CD4-positive, alpha-beta memory T cell (primary cell): ENCODE results near the gene NFATC2. TPM values are rescaled to one million over a fixed set of nuclear protein-coding genes. Genes with fewer than 3 reads are reported as not detected.

Experiments used
- CTCF ChIA-PET: fragments of 350-600 bp; sonication (Branson Sonifier 250); formaldehyde crosslinking; loops from one replicate; lab custom pipeline; 2021; ENCODE audit warnings: inconsistent platforms; ENCODE audit not compliant: partially characterized antibody; lab: Charles Lee
- POLR2A ChIA-PET: fragments of 350-600 bp; sonication (Branson Sonifier 250); formaldehyde crosslinking; loops from one replicate; lab custom pipeline; 2021; ENCODE audit not compliant: partially characterized antibody; lab: Charles Lee
- DNase-seq, 5 donors: peaks; one replicate each; pipeline versions ENCODE4 v3.0.0 to v3.0.0-alpha.2; 2020 to 2022; ENCODE audit warnings: mixed read lengths in 1 of 5
- H3K27ac ChIP-seq: one replicate; pipeline ENCODE4 v1.7.0; 2013; ENCODE audit warnings: low read depth, low read length
- H3K27me3 ChIP-seq: 2 replicates; pipeline ENCODE4 v1.7.0; 2013; ENCODE audit warnings: mild to moderate bottlenecking, low read length, moderate library complexity; ENCODE audit not compliant: insufficient read depth
- H3K36me3 ChIP-seq: 2 replicates; pipeline ENCODE4 v1.7.0; 2013; ENCODE audit warnings: mild to moderate bottlenecking, low read length, moderate library complexity; ENCODE audit not compliant: insufficient read depth
- H3K4me1 ChIP-seq: 2 replicates; pipeline ENCODE4 v1.7.0; 2013; ENCODE audit warnings: mild to moderate bottlenecking, low read length, moderate library complexity; ENCODE audit not compliant: insufficient read depth
- H3K4me3 ChIP-seq, 2 donors: one replicate each; pipeline ENCODE4 v1.7.0; 2013; ENCODE audit warnings: low read length in 2 of 2, mild to moderate bottlenecking in 1 of 2
- H3K9me3 ChIP-seq, 2 donors: one replicate each; pipeline ENCODE4 v1.7.0; 2013; ENCODE audit warnings: low read length in 2 of 2, control low read depth in 1 of 2; ENCODE audit not compliant: control insufficient read depth in 1 of 2
- H3K27ac Mint-ChIP-seq, 7 donors: one replicate each; pipeline ENCODE4 v1.8.0; 2020 to 2021; ENCODE audit warnings: mixed read lengths in 7 of 7, mild to moderate bottlenecking in 6 of 7, inconsistent platforms in 3 of 7, moderate library complexity in 3 of 7
- H3K27me3 Mint-ChIP-seq, 2 donors: one replicate each; pipeline ENCODE4 v1.8.0; 2020 to 2021; ENCODE audit warnings: mixed read lengths in 2 of 2
- H3K36me3 Mint-ChIP-seq, 2 donors: one replicate each; pipeline ENCODE4 v1.8.0; 2020 to 2021; ENCODE audit warnings: mixed read lengths in 2 of 2, inconsistent platforms in 1 of 2, mild to moderate bottlenecking in 1 of 2
- H3K4me1 Mint-ChIP-seq, 4 donors: one replicate each; pipeline ENCODE4 v1.8.0; 2020 to 2021; ENCODE audit warnings: mixed read lengths in 4 of 4, mild to moderate bottlenecking in 1 of 4
- H3K4me3 Mint-ChIP-seq, 8 donors: one replicate each; pipeline ENCODE4 v1.8.0; 2020 to 2021; ENCODE audit warnings: mixed read lengths in 8 of 8, mild to moderate bottlenecking in 7 of 8, moderate library complexity in 6 of 8, inconsistent platforms in 3 of 8
- H3K9me3 Mint-ChIP-seq, 8 donors: one replicate each; pipeline ENCODE4 v1.8.0; 2020 to 2021; ENCODE audit warnings: mixed read lengths in 8 of 8, mild to moderate bottlenecking in 5 of 8, inconsistent platforms in 3 of 8, moderate library complexity in 1 of 8
- intact Hi-C: fragments of 100-400 bp; cut with micrococcal nuclease; formaldehyde crosslinking; loops from one replicate; pipeline ENCODE4 v1.15.1; 2023
- polyA plus RNA-seq, 2 donors: library from polyadenylated mRNA; unstranded; fragments of 300-500 nt; fragmentation: Illumina TruSeq; gene quantifications; one replicate each; pipeline ENCODE4 v1.2.3, GENCODE V29; 2021
- total RNA-seq, 2 experiments: library from RNA; stranded (reverse); gene quantifications; one replicate each; pipeline ENCODE4 v1.2.3, GENCODE V29; 2021

Gene NFATC2
- total and polyA plus RNA-seq, 4 experiments from 2014 or later: 14.0 to 71.6 (median 53.7) TPM

- peak in 3 of 5 donors; percentile 6 to 34 (median 21) for DNase-seq
- Mint-ChIP-seq H3K36me3 (no peaks in the 10 kb centered on the region), H3K4me3 (peak overlapping the region; percentile 69 to 83 (median 73)), H3K9me3 (no peaks in the 10 kb centered on the region), H3K27me3 (peaks cover 33 to 35% of the 10 kb centered on the region in 2 donors), H3K4me1 (peaks cover 8 to 45% (median 14%) of the 10 kb centered on the region in 4 donors), H3K27ac (no peak overlapping the region)
- Histone ChIP-seq H3K27me3 (peaks cover 45% of the 10 kb centered on the region), H3K9me3 (no peaks in the 10 kb centered on the region), H3K36me3 (no peaks in the 10 kb centered on the region), H3K27ac (no peak overlapping the region), H3K4me1 (peaks cover 28% of the 10 kb centered on the region), H3K4me3 (peak overlapping the region; percentile 15 to 44)
- CTCF ChIA-PET: interaction anchor here (0.8 to 4.1 kb wide), 8 partner anchors 46 to 189 kb away, joined by 3 to 18 read pairs (median 3); no protein-coding TSS in a partner anchor
- intact Hi-C loops: loop anchor here (1.0 to 2.0 kb wide), 2 partner anchors 34 to 176 kb away; no protein-coding TSS in a partner anchor
- POLR2A ChIA-PET: interaction anchor here (1.0 to 2.2 kb wide), 4 partner anchors 21 to 176 kb away, joined by 3 to 6 read pairs (median 4); no protein-coding TSS in a partner anchor
Observed at GRCh38 chr20:51562332-51563173, 20.0 kb upstream of the NFATC2 start.

DNA sequence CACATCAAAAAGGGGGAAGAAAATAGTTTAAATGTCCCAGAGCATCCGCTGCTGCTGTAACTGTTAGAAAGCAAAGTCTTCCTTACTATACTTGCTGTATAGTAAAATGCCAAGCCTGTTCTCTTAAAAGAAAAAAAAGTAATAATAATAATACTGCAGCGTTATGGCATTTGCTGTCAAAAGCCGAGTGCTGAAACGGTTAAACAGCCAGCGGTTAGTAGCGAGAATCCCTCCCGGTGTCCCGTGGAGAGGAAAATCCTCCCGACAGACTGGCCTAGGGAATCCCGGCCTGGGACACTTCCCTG is 19.5 kb upstream of the NFATC2 start:
- no peak overlapping the region for H3K27ac ChIP-seq
- H3K4me1 Mint-ChIP-seq: peaks cover 8 to 45% (median 14%) of the 10 kb centered on the region in 4 donors
- ChIA-PET CTCF (interaction anchor here (1.3 to 4.1 kb wide), 3 partner anchors 45 to 176 kb away, joined by 3 to 18 read pairs (median 4); no protein-coding TSS in a partner anchor), POLR2A (interaction anchor here (1.3 to 2.2 kb wide), 2 partner anchors 135 to 175 kb away, joined by 3 to 6 read pairs; no protein-coding TSS in a partner anchor)
- H3K27me3 ChIP-seq: peaks cover 45% of the 10 kb centered on the region
- no peaks in the 10 kb centered on the region for H3K36me3 Mint-ChIP-seq
- no peaks in the 10 kb centered on the region for H3K9me3 Mint-ChIP-seq
- H3K27me3 Mint-ChIP-seq: peaks cover 38 to 40% of the 10 kb centered on the region in 2 donors
- no peaks in the 10 kb centered on the region for H3K36me3 ChIP-seq
- H3K4me1 ChIP-seq: peaks cover 28% of the 10 kb centered on the region
- peak overlapping the region; percentile 3 to 44 for H3K4me3 ChIP-seq
- H3K4me3 Mint-ChIP-seq: peak overlapping the region; percentile 67 to 83 (median 74)
- intact Hi-C loops: loop anchor here (1.0 to 2.0 kb wide), 2 partner anchors 33 to 176 kb away; no protein-coding TSS in a partner anchor
- DNase-seq: peak in 1 of 5 donors; percentile 4
- H3K9me3 ChIP-seq: no peaks in the 10 kb centered on the region
- H3K27ac Mint-ChIP-seq: no peak overlapping the region

GRCh38 chr20:51560550-51561307 is 18.2 kb upstream of the NFATC2 start:
- intact Hi-C loops: no loop called here
- ChIA-PET POLR2A (interaction anchor here (0.7 kb wide), 1 partner anchor 75 kb away, joined by 3 read pairs; no protein-coding TSS in a partner anchor), CTCF (interaction anchor here (1.7 kb wide), 1 partner anchor 175 kb away, joined by 3 read pairs; no protein-coding TSS in a partner anchor)
- Histone ChIP-seq H3K9me3 (no peaks in the 10 kb centered on the region), H3K4me1 (peaks cover 28% of the 10 kb centered on the region), H3K4me3 (no peak overlapping the region), H3K36me3 (no peaks in the 10 kb centered on the region), H3K27ac (no peak overlapping the region), H3K27me3 (peaks cover 45% of the 10 kb centered on the region)
- Mint-ChIP-seq H3K27ac (peak overlapping the region in 2 of 7 donors; percentile 57 to 66), H3K9me3 (no peaks in the 10 kb centered on the region), H3K4me1 (peaks cover 8 to 45% (median 14%) of the 10 kb centered on the region in 4 donors), H3K36me3 (no peaks in the 10 kb centered on the region), H3K27me3 (peaks cover 43 to 49% of the 10 kb centered on the region in 2 donors), H3K4me3 (peak overlapping the region in 7 of 8 donors; percentile 17 to 76 (median 55))
- DNase-seq: no peak

GRCh38 chr20:51560042-51560441 is 17.5 kb upstream of the NFATC2 start:
- Mint-ChIP-seq H3K36me3 (no peaks in the 10 kb centered on the region), H3K4me3 (peak overlapping the region in 1 of 8 donors; percentile 20), H3K4me1 (peaks cover 8 to 45% (median 14%) of the 10 kb centered on the region in 4 donors), H3K9me3 (no peaks in the 10 kb centered on the region), H3K27me3 (peaks cover 43 to 51% of the 10 kb centered on the region in 2 donors), H3K27ac (no peak overlapping the region)
- H3K4me3 ChIP-seq: no peak overlapping the region
- POLR2A ChIA-PET: no interaction called here
- H3K36me3 ChIP-seq: no peaks in the 10 kb centered on the region
- no peak overlapping the region for H3K27ac ChIP-seq
- CTCF ChIA-PET: interaction anchor here (1.7 kb wide), 1 partner anchor 174 kb away, joined by 3 read pairs; no protein-coding TSS in a partner anchor
- peaks cover 28% of the 10 kb centered on the region for H3K4me1 ChIP-seq
- peaks cover 45% of the 10 kb centered on the region for H3K27me3 ChIP-seq
- H3K9me3 ChIP-seq: no peaks in the 10 kb centered on the region
- DNase-seq: no peak
- intact Hi-C loops: no loop called here

DNA sequence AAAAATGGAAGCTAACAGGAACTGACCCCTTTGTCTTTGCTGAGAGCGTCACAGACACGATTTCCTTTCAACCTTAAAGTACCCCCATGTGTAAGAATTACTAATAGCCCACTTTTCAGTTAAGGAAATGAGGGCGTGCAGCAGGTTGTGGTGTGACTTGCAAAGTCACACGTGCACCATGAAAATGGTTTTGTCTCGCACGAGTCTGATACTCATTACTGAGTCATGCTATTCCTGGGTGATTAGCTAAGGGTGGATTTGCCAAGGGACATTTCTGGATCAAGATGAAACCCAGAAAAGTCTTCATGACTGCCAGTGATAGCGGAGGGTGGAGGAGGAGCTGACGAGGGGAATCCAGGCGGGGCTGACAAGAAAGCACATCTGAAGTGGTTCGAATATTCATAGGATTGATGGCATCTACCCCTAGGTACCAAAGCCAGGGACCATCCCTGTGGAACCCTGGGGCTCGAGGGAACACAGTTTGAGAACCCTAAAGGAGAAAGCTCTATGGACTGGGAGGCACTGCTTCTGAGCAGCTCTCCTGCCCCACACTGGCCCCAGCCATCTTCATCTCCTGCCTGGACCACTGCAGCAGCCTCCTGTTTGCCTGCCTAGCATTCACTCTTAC is 12.1 kb upstream of the NFATC2 start:
- peak overlapping the region in 1 of 7 donors; percentile 12 for H3K27ac Mint-ChIP-seq
- intact Hi-C loops: no loop called here
- H3K27me3 ChIP-seq: peaks cover 22% of the 10 kb centered on the region
- no peaks in the 10 kb centered on the region for H3K36me3 Mint-ChIP-seq
- ChIA-PET CTCF (interaction anchor here (0.9 to 1.5 kb wide), 4 partner anchors 11 to 182 kb away, joined by 3 read pairs; no protein-coding TSS in a partner anchor), POLR2A (interaction anchor here (1.3 kb wide), 1 partner anchor 13 kb away, joined by 5 read pairs; no protein-coding TSS in a partner anchor)
- no peaks in the 10 kb centered on the region for H3K4me1 ChIP-seq
- H3K4me1 Mint-ChIP-seq: peaks cover 0 to 4% (median 2%) of the 10 kb centered on the region in 4 donors
- no peaks in the 10 kb centered on the region for H3K36me3 ChIP-seq
- no peaks in the 10 kb centered on the region for H3K9me3 ChIP-seq
- DNase-seq: no peak
- H3K4me3 Mint-ChIP-seq: no peak overlapping the region
- no peak overlapping the region for H3K27ac ChIP-seq
- H3K4me3 ChIP-seq: no peak overlapping the region
- no peaks in the 10 kb centered on the region for H3K9me3 Mint-ChIP-seq
- peaks cover 20 to 31% of the 10 kb centered on the region in 2 donors for H3K27me3 Mint-ChIP-seq

GRCh38 chr20:51553897-51554486 is 11.5 kb upstream of the NFATC2 start:
- Mint-ChIP-seq H3K27me3 (peaks cover 15 to 25% of the 10 kb centered on the region in 2 donors), H3K36me3 (no peaks in the 10 kb centered on the region), H3K4me3 (no peak overlapping the region), H3K9me3 (no peaks in the 10 kb centered on the region), H3K27ac (no peak overlapping the region), H3K4me1 (peaks cover 0 to 4% (median under 1%) of the 10 kb centered on the region in 4 donors)
- ChIA-PET POLR2A (interaction anchor here (0.6 to 1.3 kb wide), 2 partner anchors 13 to 63 kb away, joined by 3 to 5 read pairs; no protein-coding TSS in a partner anchor), CTCF (interaction anchor here (0.9 to 1.5 kb wide), 4 partner anchors 11 to 181 kb away, joined by 3 read pairs; no protein-coding TSS in a partner anchor)
- Histone ChIP-seq H3K27me3 (peaks cover 16% of the 10 kb centered on the region), H3K36me3 (no peaks in the 10 kb centered on the region), H3K4me3 (no peak overlapping the region), H3K27ac (no peak overlapping the region), H3K9me3 (no peaks in the 10 kb centered on the region), H3K4me1 (no peaks in the 10 kb centered on the region)
- intact Hi-C loops: no loop called here
- no peak for DNase-seq
